GM12801 (cell line): ENCODE measurements around the gene SPOCD1.

Experiments used
- TF ChIP-seq, protein P1 (sequence below): IDR thresholded peaks from one replicate; pipeline ENCODE4 v1.5.1; 2011; ENCODE audit warnings: control low read depth; ENCODE audit not compliant: insufficient read length; ENCODE audit errors: extremely low read depth

The SPOCD1 gene

GRCh38 chr1:31742462-31743212 lies 73.2 kb downstream of the SPOCD1 start:
- TF ChIP-seq, protein P1, sequence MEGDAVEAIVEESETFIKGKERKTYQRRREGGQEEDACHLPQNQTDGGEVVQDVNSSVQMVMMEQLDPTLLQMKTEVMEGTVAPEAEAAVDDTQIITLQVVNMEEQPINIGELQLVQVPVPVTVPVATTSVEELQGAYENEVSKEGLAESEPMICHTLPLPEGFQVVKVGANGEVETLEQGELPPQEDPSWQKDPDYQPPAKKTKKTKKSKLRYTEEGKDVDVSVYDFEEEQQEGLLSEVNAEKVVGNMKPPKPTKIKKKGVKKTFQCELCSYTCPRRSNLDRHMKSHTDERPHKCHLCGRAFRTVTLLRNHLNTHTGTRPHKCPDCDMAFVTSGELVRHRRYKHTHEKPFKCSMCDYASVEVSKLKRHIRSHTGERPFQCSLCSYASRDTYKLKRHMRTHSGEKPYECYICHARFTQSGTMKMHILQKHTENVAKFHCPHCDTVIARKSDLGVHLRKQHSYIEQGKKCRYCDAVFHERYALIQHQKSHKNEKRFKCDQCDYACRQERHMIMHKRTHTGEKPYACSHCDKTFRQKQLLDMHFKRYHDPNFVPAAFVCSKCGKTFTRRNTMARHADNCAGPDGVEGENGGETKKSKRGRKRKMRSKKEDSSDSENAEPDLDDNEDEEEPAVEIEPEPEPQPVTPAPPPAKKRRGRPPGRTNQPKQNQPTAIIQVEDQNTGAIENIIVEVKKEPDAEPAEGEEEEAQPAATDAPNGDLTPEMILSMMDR = no peak
